Retinal pigment epithelial cell (primary cell): Measurements from ENCODE around the gene KCNK10.

Experiments used
- DNase-seq: peaks from one replicate; pipeline ENCODE4 v3.0.0-alpha.2; 2010; ENCODE audit warnings: low read depth
- H3K4me3 ChIP-seq: 2 replicates; pipeline ENCODE4 v1.5.1; 2011; ENCODE audit warnings: mild to moderate bottlenecking, low read length, control low read depth, moderate library complexity
- CTCF ChIP-seq: conservative IDR thresholded peaks from 2 replicates; pipeline ENCODE4 v1.5.1; 2011; ENCODE audit warnings: low read depth, low read length, control low read depth, inconsistent platforms

The KCNK10 gene

GRCh38 chr14:88321692-88322503 is 1.2 kb downstream of the KCNK10 start:
- no peak for TF ChIP-seq CTCF
- DNase-seq = no peak
- H3K4me3 ChIP-seq = no peak overlapping the region

GRCh38 chr14:88318406-88318805 is 4.7 kb downstream of the KCNK10 start:
- no peak for TF ChIP-seq CTCF
- DNase-seq = no peak
- H3K4me3 ChIP-seq = no peak overlapping the region

GRCh38 chr14:88316521-88316920 is 6.5 kb downstream of the KCNK10 start:
- TF ChIP-seq CTCF = no peak
- H3K4me3 ChIP-seq = no peak overlapping the region
- DNase-seq = no peak

GRCh38 chr14:88312257-88312656 is 10.8 kb downstream of the KCNK10 start:
- H3K4me3 ChIP-seq = no peak overlapping the region
- TF ChIP-seq CTCF = no peak
- no peak for DNase-seq

- no peak overlapping the region for H3K4me3 ChIP-seq
- TF ChIP-seq CTCF = no peak
- DNase-seq = no peak
Observed at GRCh38 chr14:88311780-88312179, 11.3 kb downstream of the KCNK10 start.

GRCh38 chr14:88310449-88310848 is 12.6 kb downstream of the KCNK10 start:
- TF ChIP-seq CTCF = no peak
- no peak overlapping the region for H3K4me3 ChIP-seq
- no peak for DNase-seq

GRCh38 chr14:88310021-88310420 is 13.0 kb downstream of the KCNK10 start:
- TF ChIP-seq CTCF = no peak
- DNase-seq = no peak
- no peak overlapping the region for H3K4me3 ChIP-seq
